NOMO-1 (cell line): ENCODE measurements around the gene NXF3.
"Not testable (repeated sequence)": the region's sequence is repeated elsewhere in the genome, so short reads cannot be mapped to it uniquely, and the experiment has no call there.

Source experiments
- DNase-seq, 2 experiments: peaks; one replicate each; lab custom pipeline; 2025; ENCODE audit not compliant: unreplicated experiment in 2 of 2; lab: John Stamatoyannopoulos, UW

The NXF3 gene

GRCh38 chrX:103051260-103051789, 41.6 kb downstream of the NXF3 start:
- no peak for DNase-seq

- not testable (repeated sequence) for DNase-seq
Observed at GRCh38 chrX:103033371-103033770, 59.6 kb downstream of the NXF3 start.
